SK-N-SH (cell line): ENCODE results near the gene ZER1. TPM values are rescaled to one million over a fixed set of nuclear protein-coding genes. Genes with fewer than 3 reads are reported as not detected.

Experiments used
- CTCF ChIA-PET: fragments of 300-600, 350-600 bp; formaldehyde crosslinking; extraction: SDS; loops from one replicate; lab custom pipeline; 2021; lab: Yijun Ruan, JAX
- POLR2A ChIA-PET: fragments of 350-600 bp; sonication (Branson Sonifier 250); formaldehyde crosslinking; extraction: SDS; loops from one replicate; lab custom pipeline; 2020; ENCODE audit warnings: antibody characterized with exemption, inconsistent platforms; lab: Yijun Ruan, JAX
- DNase-seq: peaks from one replicate; pipeline ENCODE4 v3.0.0; 2012
- H2AFZ ChIP-seq: fragments of 200-600 bp; sonication (generic); 2 replicates; pipeline ENCODE4 v1.8.1; 2016; ENCODE audit warnings: antibody characterized with exemption, mild to moderate bottlenecking, low read depth
- H3F3A ChIP-seq: fragments of 200-600 bp; sonication (generic); replicated peaks from 2 replicates; pipeline ENCODE3; 2016; ENCODE audit warnings: antibody characterized with exemption, mild to moderate bottlenecking; ENCODE audit not compliant: insufficient read depth
- H3K27ac ChIP-seq, 2 experiments: fragments of 200-500 bp in 1 of 2; fragments of 200-600 bp in 1 of 2; sonication (Bioruptor generic) in 1 of 2; sonication (generic), shearing (Covaris generic) in 1 of 2; 2 replicates each; pipeline versions ENCODE4 v1.5.1 to v1.6.1; 2014 to 2016; ENCODE audit warnings: low read depth in 2 of 2, inconsistent platforms in 1 of 2, low read length in 1 of 2, mild to moderate bottlenecking in 1 of 2, mixed read lengths in 1 of 2
- H3K27me3 ChIP-seq: fragments of 200-600 bp; sonication (generic), shearing (Covaris generic); 2 replicates; pipeline ENCODE4 v1.6.1; 2016; ENCODE audit warnings: mixed run types; ENCODE audit not compliant: insufficient read depth
- H3K36me3 ChIP-seq, 2 experiments: fragments of 200-500 bp in 1 of 2; fragments of 200-600 bp in 1 of 2; sonication (Bioruptor generic) in 1 of 2; sonication (generic) in 1 of 2; replicated peaks in 1 of 2; 2 replicates each; pipeline versions ENCODE3 to v1.5.1; 2014 to 2016; ENCODE audit warnings: low read length in 1 of 2, mild to moderate bottlenecking in 1 of 2; ENCODE audit not compliant: insufficient read depth in 2 of 2, control insufficient read depth in 1 of 2
- H3K4me1 ChIP-seq, 2 experiments: fragments of 200-500 bp in 1 of 2; fragments of 200-600 bp in 1 of 2; sonication (Bioruptor generic) in 1 of 2; sonication (generic), shearing (Covaris generic) in 1 of 2; 2 replicates each; pipeline versions ENCODE4 v1.5.1 to v1.6.1; 2014 to 2016; ENCODE audit warnings: low read depth in 1 of 2, low read length in 1 of 2, mixed run types in 1 of 2; ENCODE audit not compliant: insufficient read depth in 2 of 2, control insufficient read depth in 1 of 2
- H3K4me2 ChIP-seq: fragments of 200-600 bp; sonication (generic), shearing (Covaris generic); 2 replicates; pipeline ENCODE4 v1.6.1; 2017; ENCODE audit warnings: mixed run types
- H3K4me3 ChIP-seq, 2 experiments: fragments of 200-500 bp in 1 of 2; fragments of 200-600 bp in 1 of 2; sonication (Bioruptor generic) in 1 of 2; sonication (generic), shearing (Covaris generic) in 1 of 2; 2 replicates each; pipeline versions ENCODE4 v1.5.1 to v1.8.1; 2014 to 2016; ENCODE audit warnings: low read depth in 2 of 2, inconsistent platforms in 1 of 2, low read length in 1 of 2, mild to moderate bottlenecking in 1 of 2, mixed read lengths in 1 of 2, moderate library complexity in 1 of 2
- H3K79me2 ChIP-seq: fragments of 200-600 bp; sonication (generic); 2 replicates; pipeline ENCODE4 v1.8.1; 2017; ENCODE audit warnings: mild to moderate bottlenecking; ENCODE audit not compliant: insufficient read depth
- H3K9ac ChIP-seq: fragments of 200-600 bp; sonication (generic); 2 replicates; pipeline ENCODE4 v1.6.1; 2017; ENCODE audit warnings: mixed run types
- H3K9me2 ChIP-seq: fragments of 200-600 bp; sonication (generic); 2 replicates; pipeline ENCODE4 v1.6.1; 2017; ENCODE audit warnings: mixed run types
- H3K9me3 ChIP-seq: fragments of 200-600 bp; sonication (generic); 2 replicates; pipeline ENCODE4 v1.6.1; 2017; ENCODE audit warnings: mixed run types, mild to moderate bottlenecking, moderate library complexity
- H4K20me1 ChIP-seq: fragments of 200-600 bp; sonication (generic); 2 replicates; pipeline ENCODE4 v1.6.1; 2017; ENCODE audit warnings: mild to moderate bottlenecking, mixed run types; ENCODE audit not compliant: insufficient read depth
- CHD2 ChIP-seq: fragments of 150-350 bp; IDR thresholded peaks from 2 replicates; pipeline ENCODE4 v1.6.1; 2018; ENCODE audit warnings: low read length; ENCODE audit not compliant: partially characterized antibody
- CTCF ChIP-seq: fragments of 200-600 bp; sonication (generic); IDR thresholded peaks from 2 replicates; pipeline ENCODE4 v1.6.1; 2017; ENCODE audit warnings: antibody characterized with exemption, mild to moderate bottlenecking, moderate library complexity
- EZH2phosphoT487 ChIP-seq: fragments of 200-600 bp; sonication (generic); IDR thresholded peaks from 2 replicates; pipeline ENCODE4 v1.6.1; 2017; ENCODE audit warnings: low read depth, mixed run types, mild to moderate bottlenecking, antibody characterized with exemption, moderate library complexity, borderline replicate concordance
- FOXJ3 ChIP-seq: sonication (generic); formaldehyde crosslinking; IDR thresholded peaks from 2 replicates; pipeline ENCODE4 v1.5.1; 2020; ENCODE audit warnings: mild to moderate bottlenecking, missing genetic modification reagents
- GABPA ChIP-seq: IDR thresholded peaks from 2 replicates; pipeline ENCODE4 v1.4.0; 2012; ENCODE audit warnings: low read depth, mild to moderate bottlenecking
- IRF3 ChIP-seq: fragments of 150-350 bp; IDR thresholded peaks from 2 replicates; pipeline ENCODE4 v1.6.1; 2016; ENCODE audit warnings: mild to moderate bottlenecking, low read depth, low read length
- JUND ChIP-seq: IDR thresholded peaks from 2 replicates; pipeline ENCODE4 v1.4.0; 2012
- MAX ChIP-seq: IDR thresholded peaks from 2 replicates; pipeline ENCODE4 v1.4.0; 2012; ENCODE audit warnings: low read depth
- MEF2A ChIP-seq: IDR thresholded peaks from 2 replicates; pipeline ENCODE4 v1.4.0; 2012; ENCODE audit warnings: low read depth, borderline replicate concordance
- MXI1 ChIP-seq: IDR thresholded peaks from 2 replicates; pipeline ENCODE4 v1.6.1; 2012; ENCODE audit warnings: mild to moderate bottlenecking, low read depth, low read length, improper control_type of control experiment
- NFIC ChIP-seq: IDR thresholded peaks from 2 replicates; pipeline ENCODE4 v1.4.0; 2012; ENCODE audit warnings: borderline replicate concordance
- NRF1 ChIP-seq: IDR thresholded peaks from 2 replicates; pipeline ENCODE4 v1.6.1; 2012; ENCODE audit warnings: low read depth, mild to moderate bottlenecking, low read length
- POLR2AphosphoS5 ChIP-seq: IDR thresholded peaks from 2 replicates; pipeline ENCODE4 v1.6.1; 2012; ENCODE audit warnings: low read depth, low read length
- RFX5 ChIP-seq: IDR thresholded peaks from 2 replicates; pipeline ENCODE4 v1.6.1; 2012; ENCODE audit warnings: mild to moderate bottlenecking, improper control_type of control experiment, low read length
- RXRA ChIP-seq: IDR thresholded peaks from 2 replicates; pipeline ENCODE4 v1.4.0; 2012; ENCODE audit warnings: low read depth, mild to moderate bottlenecking, borderline replicate concordance
- TAF1 ChIP-seq: IDR thresholded peaks from 2 replicates; pipeline ENCODE4 v1.6.1; 2012; ENCODE audit warnings: low read depth, mild to moderate bottlenecking, low read length, moderate library complexity, borderline replicate concordance
- TCF12 ChIP-seq: IDR thresholded peaks from 2 replicates; pipeline ENCODE4 v1.4.0; 2012
- WGBS: methylation state at CpG from one replicate; pipeline ENCODE4 v1.1.6; 2017; ENCODE audit warnings: low lambda C conversion rate; 5-methylcytosine and 5-hydroxymethylcytosine counted together
- polyA plus RNA-seq, 3 experiments: library from polyadenylated mRNA; depleted of rRNA; stranded (reverse); fragments of >200 nt; gene quantifications; 2 replicates each; pipeline ENCODE4 v1.2.3, GENCODE V29; 2012
- TF ChIP-seq, protein P1 (sequence below): IDR thresholded peaks from 2 replicates; pipeline ENCODE4 v1.4.0; 2012; ENCODE audit warnings: low read depth, borderline replicate concordance
- TF ChIP-seq, protein P2 (sequence below): IDR thresholded peaks from 2 replicates; pipeline ENCODE4; 2012

Gene ZER1
- polyA plus RNA-seq, 1 of the 3 experiments (the other 2 are of a cell fraction) = 30.9 TPM

DNA sequence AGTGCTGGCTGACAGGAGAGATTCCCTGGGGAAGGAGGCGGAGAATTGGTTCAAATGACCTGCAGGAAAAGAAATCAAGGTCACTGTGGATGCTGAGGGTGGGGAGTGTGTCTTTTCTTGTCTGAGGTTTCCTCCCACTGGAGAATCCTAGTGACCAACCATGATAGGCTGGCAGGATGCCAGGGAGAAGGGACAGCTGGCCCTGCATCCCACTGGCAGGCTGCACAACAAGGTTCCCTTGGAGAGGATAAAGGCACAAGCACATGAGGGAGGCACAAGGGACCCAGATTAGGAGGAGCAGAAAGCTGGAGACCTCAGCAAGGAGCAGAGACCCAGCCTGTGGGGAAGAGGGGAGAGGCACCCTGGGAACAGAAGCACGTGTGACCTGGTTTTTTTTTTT is 36.4 kb downstream of the ZER1 start:
- Histone ChIP-seq H4K20me1 (no peaks in the 10 kb centered on the region), H3K27me3 (no peaks in the 10 kb centered on the region), H3K9me3 (no peaks in the 10 kb centered on the region), H3K9ac (no peak overlapping the region), H3F3A (peaks cover 4% of the 10 kb centered on the region), H3K36me3 (peaks cover 2 to 4% of the 10 kb centered on the region in 2 experiments), H3K9me2 (no peaks in the 10 kb centered on the region), H3K4me1 (peaks cover 0 to 14% of the 10 kb centered on the region in 2 experiments; a peak in 1 of 4 replicates), H3K4me3 (no peak overlapping the region), H3K27ac (peak overlapping the region in 1 of 2 experiments; percentile 20; a peak in 2 of 4 replicates), H2AFZ (no peak overlapping the region), H3K4me2 (no peak overlapping the region), H3K79me2 (no peaks in the 10 kb centered on the region)
- TF ChIP-seq IRF3 (no peak), MXI1 (peak; percentile 52; the same call in 1 of the 2 replicates), RXRA (no peak), NFIC (0 out of 2 replicates have a peak, but pooled peaks have one; percentile 21)
- DNase-seq = peak; percentile 84
- CTCF ChIA-PET = interaction anchor here (1.3 to 2.0 kb wide), 5 partner anchors 8 to 83 kb away, joined by 3 to 7 read pairs (median 5); partner anchors contain the start of genes PKN3 and ZER1
- 97% methylated on average over 2 of the region's 2 CpGs for WGBS
- POLR2A ChIA-PET = interaction anchor here (0.9 kb wide), 1 partner anchor 84 kb away, joined by 3 read pairs; no protein-coding TSS in a partner anchor

- no peaks in the 10 kb centered on the region for H4K20me1 ChIP-seq
- peaks cover 4% of the 10 kb centered on the region for H3F3A ChIP-seq
- DNase-seq = peak; percentile 82
- peaks cover 2 to 4% of the 10 kb centered on the region in 2 experiments for H3K36me3 ChIP-seq
- WGBS = 41% methylated on average over 9 of the region's 9 CpGs
- no peaks in the 10 kb centered on the region for H3K9me3 ChIP-seq
- H2AFZ ChIP-seq = peak overlapping the region; percentile 84
- H3K4me2 ChIP-seq = no peak overlapping the region
- no peaks in the 10 kb centered on the region for H3K79me2 ChIP-seq
- CTCF ChIA-PET = interaction anchor here (0.6 to 3.3 kb wide), 20 partner anchors 9 to 204 kb away, joined by 3 to 28 read pairs (median 5); partner anchors contain the start of genes ENDOG, PKN3, SPOUT1 and ZDHHC12
- H3K9ac ChIP-seq = no peak overlapping the region
- POLR2A ChIA-PET = interaction anchor here (0.6 kb wide), 3 partner anchors 37 to 251 kb away, joined by 3 to 5 read pairs (median 4); partner anchors contain the start of gene SPOUT1
- peak overlapping the region in 1 of 2 experiments; percentile 47; a peak in 1 of 4 replicates for H3K4me3 ChIP-seq
- no peaks in the 10 kb centered on the region for H3K9me2 ChIP-seq
- no peaks in the 10 kb centered on the region for H3K27me3 ChIP-seq
- H3K27ac ChIP-seq = peak overlapping the region in 1 of 2 experiments; percentile 37; a peak in 1 of 4 replicates
- H3K4me1 ChIP-seq = peaks cover 0 to 32% of the 10 kb centered on the region in 2 experiments; a peak in 1 of 4 replicates
- no peak for TF ChIP-seq CHD2
- no peak for TF ChIP-seq EZH2phosphoT487
- TF ChIP-seq RFX5 = no peak
- peak; percentile 48; the same call in 1 of the 2 replicates for TF ChIP-seq MXI1
- no peak for TF ChIP-seq JUND
- no peak for TF ChIP-seq TAF1
- TF ChIP-seq MAX = no peak
- TF ChIP-seq TCF12 = no peak
- TF ChIP-seq, protein P1, sequence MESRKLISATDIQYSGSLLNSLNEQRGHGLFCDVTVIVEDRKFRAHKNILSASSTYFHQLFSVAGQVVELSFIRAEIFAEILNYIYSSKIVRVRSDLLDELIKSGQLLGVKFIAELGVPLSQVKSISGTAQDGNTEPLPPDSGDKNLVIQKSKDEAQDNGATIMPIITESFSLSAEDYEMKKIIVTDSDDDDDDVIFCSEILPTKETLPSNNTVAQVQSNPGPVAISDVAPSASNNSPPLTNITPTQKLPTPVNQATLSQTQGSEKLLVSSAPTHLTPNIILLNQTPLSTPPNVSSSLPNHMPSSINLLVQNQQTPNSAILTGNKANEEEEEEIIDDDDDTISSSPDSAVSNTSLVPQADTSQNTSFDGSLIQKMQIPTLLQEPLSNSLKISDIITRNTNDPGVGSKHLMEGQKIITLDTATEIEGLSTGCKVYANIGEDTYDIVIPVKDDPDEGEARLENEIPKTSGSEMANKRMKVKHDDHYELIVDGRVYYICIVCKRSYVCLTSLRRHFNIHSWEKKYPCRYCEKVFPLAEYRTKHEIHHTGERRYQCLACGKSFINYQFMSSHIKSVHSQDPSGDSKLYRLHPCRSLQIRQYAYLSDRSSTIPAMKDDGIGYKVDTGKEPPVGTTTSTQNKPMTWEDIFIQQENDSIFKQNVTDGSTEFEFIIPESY = no peak
- no peak for TF ChIP-seq GABPA
- TF ChIP-seq CTCF = peak; percentile 68
- TF ChIP-seq NRF1 = no peak
- TF ChIP-seq, protein P2, sequence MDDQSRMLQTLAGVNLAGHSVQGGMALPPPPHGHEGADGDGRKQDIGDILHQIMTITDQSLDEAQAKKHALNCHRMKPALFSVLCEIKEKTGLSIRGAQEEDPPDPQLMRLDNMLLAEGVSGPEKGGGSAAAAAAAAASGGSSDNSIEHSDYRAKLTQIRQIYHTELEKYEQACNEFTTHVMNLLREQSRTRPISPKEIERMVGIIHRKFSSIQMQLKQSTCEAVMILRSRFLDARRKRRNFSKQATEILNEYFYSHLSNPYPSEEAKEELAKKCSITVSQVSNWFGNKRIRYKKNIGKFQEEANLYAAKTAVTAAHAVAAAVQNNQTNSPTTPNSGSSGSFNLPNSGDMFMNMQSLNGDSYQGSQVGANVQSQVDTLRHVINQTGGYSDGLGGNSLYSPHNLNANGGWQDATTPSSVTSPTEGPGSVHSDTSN = no peak
- no peak for TF ChIP-seq POLR2AphosphoS5
- TF ChIP-seq NFIC = no peak
- TF ChIP-seq FOXJ3 = no peak
- no peak for TF ChIP-seq MEF2A
Measured at GRCh38 chr9:128733256-128733655, 38.5 kb downstream of the ZER1 start.
